MCF 10A (cell line): ENCODE measurements around the gene TNFRSF8. TPM values are rescaled to one million over a fixed set of nuclear protein-coding genes. Genes with fewer than 3 reads are reported as not detected.

Experiments used
- BruUV-seq: library from RNA; stranded (reverse); fragments of 400-500 nt; replicated peaks from 2 replicates; lab custom pipeline; 2021; lab: Mats Ljungman, UMichigan
- CTCF ChIA-PET: fragments of 300-600 bp; sonication (Branson Sonifier 250); formaldehyde crosslinking; extraction: SDS; loops from one replicate; lab custom pipeline; 2021; ENCODE audit warnings: antibody characterized with exemption, inconsistent platforms; lab: Yijun Ruan, JAX
- POLR2A ChIA-PET: fragments of 300-600, 350-650 bp; sonication (Branson Sonifier 250); formaldehyde crosslinking; extraction: SDS; loops from one replicate; lab custom pipeline; 2020; ENCODE audit warnings: antibody characterized with exemption, inconsistent platforms; lab: Yijun Ruan, JAX
- DNase-seq: peaks from one replicate; pipeline ENCODE4 v3.0.0-alpha.2; 2018; ENCODE audit not compliant: unreplicated experiment
- H3K27ac Mint-ChIP-seq: one replicate; pipeline ENCODE4 v1.8.0; 2022; ENCODE audit warnings: mild to moderate bottlenecking, low read depth, mixed read lengths; ENCODE audit not compliant: unreplicated experiment
- H3K27me3 Mint-ChIP-seq: one replicate; pipeline ENCODE4 v1.8.0; 2022; ENCODE audit warnings: mixed read lengths; ENCODE audit not compliant: insufficient read depth, unreplicated experiment
- H3K36me3 Mint-ChIP-seq: one replicate; pipeline ENCODE4 v1.8.0; 2022; ENCODE audit warnings: mild to moderate bottlenecking, moderate library complexity, mixed read lengths; ENCODE audit not compliant: insufficient read depth, unreplicated experiment
- H3K4me1 Mint-ChIP-seq: one replicate; pipeline ENCODE4 v1.8.0; 2022; ENCODE audit warnings: mixed read lengths; ENCODE audit not compliant: insufficient read depth, unreplicated experiment
- H3K4me3 Mint-ChIP-seq: one replicate; pipeline ENCODE4 v1.8.0; 2022; ENCODE audit warnings: mild to moderate bottlenecking, moderate library complexity, mixed read lengths; ENCODE audit not compliant: unreplicated experiment
- H3K9me3 Mint-ChIP-seq: one replicate; pipeline ENCODE4 v1.8.0; 2022; ENCODE audit warnings: mixed read lengths; ENCODE audit not compliant: unreplicated experiment
- CTCF ChIP-seq: fragments of 200-600 bp; IDR thresholded peaks from one replicate; pipeline ENCODE4 v1.8.0; 2022; ENCODE audit warnings: antibody characterized with exemption, mild to moderate bottlenecking; ENCODE audit not compliant: unreplicated experiment
- intact Hi-C: fragments of 100-400 bp; cut with micrococcal nuclease; formaldehyde crosslinking; loops from 2 replicates; pipeline ENCODE4 v1.14.1; 2022
- total RNA-seq: library from RNA; stranded (reverse); gene quantifications from 2 replicates; pipeline ENCODE4 v1.2.3, GENCODE V29; 2022

Gene TNFRSF8
- total RNA-seq, 1 experiment from 2014 or later, result not detected

DNA sequence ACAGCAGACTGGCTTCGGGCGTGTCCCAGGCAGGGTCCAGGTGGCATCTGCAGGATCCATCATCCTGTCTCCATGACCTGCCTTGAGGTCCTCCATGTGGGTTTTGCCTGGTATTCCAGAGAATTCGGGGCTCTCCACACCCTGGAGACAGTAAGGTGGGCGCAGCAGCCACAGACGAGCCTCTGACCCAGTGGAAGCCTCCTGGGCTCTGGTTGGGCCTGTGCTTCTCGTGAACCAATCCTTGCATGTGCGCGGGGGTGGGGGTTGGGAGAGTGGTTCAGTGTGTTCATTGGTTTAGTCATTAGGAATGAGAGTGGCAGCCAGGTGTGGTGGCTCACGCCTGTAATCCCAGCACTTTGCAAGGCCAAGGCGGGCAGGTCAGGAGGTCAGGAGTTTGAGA, 71.6 kb downstream of the TNFRSF8 start:
- ChIA-PET POLR2A (no interaction called here), CTCF (interaction anchor here (0.5 kb wide), 1 partner anchor 8 kb away, joined by 3 read pairs; no protein-coding TSS in a partner anchor)
- intact Hi-C loops, result no loop called here
- no peak for DNase-seq
- no TSS peak for BruUV-seq
- H3K4me3 Mint-ChIP-seq, result no peak overlapping the region
- peaks cover 13% of the 10 kb centered on the region for H3K4me1 Mint-ChIP-seq
- no peak overlapping the region for H3K27ac Mint-ChIP-seq
- TF ChIP-seq CTCF, result no peak
- H3K9me3 Mint-ChIP-seq, result no peaks in the 10 kb centered on the region
- H3K36me3 Mint-ChIP-seq, result no peaks in the 10 kb centered on the region
- no peaks in the 10 kb centered on the region for H3K27me3 Mint-ChIP-seq

DNA sequence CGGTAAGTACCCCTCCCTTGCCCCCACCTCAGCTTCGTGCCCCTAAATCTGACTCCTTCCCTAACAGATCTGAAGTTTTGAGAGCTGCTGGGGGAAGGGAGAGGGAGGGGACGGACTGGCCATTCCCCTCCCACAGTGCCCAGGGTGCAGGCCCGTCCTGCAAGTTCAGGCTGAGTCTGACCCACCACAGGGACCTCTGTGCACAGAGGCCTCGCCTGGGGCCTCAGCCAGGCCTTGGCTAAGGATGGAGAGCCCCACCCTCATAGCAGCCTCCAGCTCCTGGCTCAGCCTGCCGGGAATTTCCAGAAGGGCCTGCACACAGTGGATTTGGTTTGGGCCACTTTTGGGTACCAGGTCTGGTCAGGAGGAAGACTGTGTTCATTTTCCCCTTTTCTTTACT, 72.5 kb downstream of the TNFRSF8 start:
- TF ChIP-seq CTCF, result no peak
- no peak overlapping the region for H3K4me3 Mint-ChIP-seq

GRCh38 chr1:12136916-12137610, 74.0 kb downstream of the TNFRSF8 start:
- ChIA-PET POLR2A (interaction anchor here (0.9 to 1.4 kb wide), 2 partner anchors 12 to 25 kb away, joined by 3 to 4 read pairs; no protein-coding TSS in a partner anchor), CTCF (interaction anchor here (0.6 to 0.8 kb wide), 4 partner anchors 11 to 1874 kb away, joined by 3 read pairs; no protein-coding TSS in a partner anchor)
- Mint-ChIP-seq H3K9me3 (no peaks in the 10 kb centered on the region), H3K36me3 (no peaks in the 10 kb centered on the region), H3K4me1 (peaks cover 11% of the 10 kb centered on the region), H3K27ac (no peak overlapping the region), H3K4me3 (no peak overlapping the region), H3K27me3 (no peaks in the 10 kb centered on the region)
- no peak for TF ChIP-seq CTCF
- BruUV-seq, result no TSS peak
- peak; percentile 37 for DNase-seq
- intact Hi-C loops, result no loop called here

More for the DNA sequence above, 72.5 kb downstream of the TNFRSF8 start:
- no peaks in the 10 kb centered on the region for H3K36me3 Mint-ChIP-seq
- DNase-seq, result peak; percentile 25
- peaks cover 13% of the 10 kb centered on the region for H3K4me1 Mint-ChIP-seq
- H3K27ac Mint-ChIP-seq, result no peak overlapping the region
- ChIA-PET POLR2A (interaction anchor here (1.0 to 1.1 kb wide), 2 partner anchors 14 to 73 kb away, joined by 3 to 5 read pairs; no protein-coding TSS in a partner anchor), CTCF (interaction anchor here (0.6 to 0.8 kb wide), 2 partner anchors 75 to 93 kb away, joined by 3 read pairs; no protein-coding TSS in a partner anchor)
- H3K9me3 Mint-ChIP-seq, result no peaks in the 10 kb centered on the region
- H3K27me3 Mint-ChIP-seq, result no peaks in the 10 kb centered on the region
- no TSS peak for BruUV-seq
- intact Hi-C loops, result no loop called here
